ENCODE measurements around the gene NASP. TPM values are rescaled to one million over a fixed set of nuclear protein-coding genes. Genes with fewer than 3 reads are reported as not detected.

Gene NASP
- total RNA-seq, 1 experiment from 2014 or later = 514 TPM

DNA sequence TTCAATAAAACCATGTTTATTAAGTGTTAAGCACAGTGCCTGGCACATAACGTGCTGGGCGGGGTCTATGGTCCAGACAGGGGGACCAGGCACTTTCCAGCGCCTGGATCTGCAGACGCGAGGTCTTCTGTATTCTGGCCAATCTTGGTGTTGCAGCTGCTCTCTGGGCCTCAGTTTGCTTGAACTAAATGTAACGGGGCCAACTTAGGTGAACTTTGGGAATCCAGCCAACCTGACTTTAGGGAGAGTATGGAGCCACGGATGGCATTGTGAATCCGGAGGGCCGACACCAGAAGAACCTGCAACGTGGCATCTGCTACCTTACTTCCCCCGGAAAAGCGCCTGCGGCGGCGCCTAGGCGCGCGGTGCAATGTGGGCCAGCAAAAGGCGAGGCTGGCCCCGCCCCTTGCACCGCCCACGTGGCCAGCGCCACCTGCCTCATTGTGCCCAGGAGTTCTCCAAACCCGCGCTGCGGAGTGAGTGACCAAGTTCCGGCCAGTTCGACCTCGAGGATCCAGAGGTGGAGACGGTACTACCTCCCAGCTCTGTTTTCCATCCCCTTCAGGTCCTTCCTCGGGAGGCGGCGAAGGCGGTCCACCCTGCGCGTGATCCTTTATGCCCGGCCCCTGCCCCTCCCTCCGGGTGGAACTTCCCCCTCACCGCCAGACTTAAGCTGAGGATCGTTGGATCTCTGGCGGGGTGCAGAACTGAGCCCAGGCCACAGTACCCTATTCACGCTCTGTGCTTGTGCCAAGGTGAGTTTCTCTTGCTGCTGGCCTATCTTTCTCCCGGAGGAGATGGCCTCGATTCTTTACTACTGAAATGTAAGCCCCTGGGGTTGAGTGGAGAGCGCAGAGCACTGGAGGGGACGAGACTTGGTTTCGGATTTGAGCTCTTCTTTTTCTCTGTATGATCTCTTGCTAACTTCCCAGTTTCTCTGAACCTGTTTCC is 33.2 kb upstream of the NASP start, which contains the start of gene AKR1A1:
TSS of gene AKR1A1 (plus strand) at position 426 of the 951 bp plus-strand sequence. CDS start 10,969 bp downstream, outside the sequence.
- H2AFZ ChIP-seq (ENCODE audit: low read length) = no peak within 1 kb of the TSS
- H3K14ac ChIP-seq (ENCODE audit: insufficient read depth, low read length) = peak within 1 kb of the TSS; percentile 90
- no peak within 1 kb of the TSS for H2BK120ac ChIP-seq (ENCODE audit: low read depth, low read length, poor library complexity, severe bottlenecking)
- DNase-seq = peak; percentile 95
- peaks cover 7% of the 10 kb centered on the region for H3K23me2 ChIP-seq (ENCODE audit: insufficient read length, low read depth, low read length, poor library complexity, severe bottlenecking)
- no peaks in the 10 kb centered on the region for H3K9me3 ChIP-seq (ENCODE audit: control insufficient read depth, low read depth, low read length)
- peak within 1 kb of the TSS; percentile 92 for H3K4me2 ChIP-seq (ENCODE audit: insufficient read depth, insufficient read length, low read length)
- H3K18ac ChIP-seq (ENCODE audit: insufficient read length, low read depth, low read length) = peak within 1 kb of the TSS; percentile 89
- Mint-ChIP-seq H3K36me3 (ENCODE audit: insufficient read depth in 1 of 3, low read depth in 3 of 3) (peaks cover 11 to 30% (median 28%) of the 10 kb centered on the region in 3 experiments), H3K27ac (peak within 1 kb of the TSS; percentile 91 to 98 (median 97)), H3K9me3 (no peaks in the 10 kb centered on the region), H3K27me3 (ENCODE audit: low read depth) (no peaks in the 10 kb centered on the region; the same call in 1 of the 2 replicates), H3K4me1 (peaks cover 11 to 13% of the 10 kb centered on the region in 2 experiments), H3K4me3 (peak within 1 kb of the TSS; percentile 92 to 95)
- H3K9ac ChIP-seq (ENCODE audit: extremely low read depth, insufficient read length, low read length) = peak within 1 kb of the TSS; percentile 91
- no peak within 1 kb of the TSS for H4K8ac ChIP-seq (replicated peaks; ENCODE audit: insufficient read length, low read depth, low read length)
- H3K27ac ChIP-seq (ENCODE audit: insufficient read length, low read depth, low read length) = no peak within 1 kb of the TSS
- H4K91ac ChIP-seq (ENCODE audit: insufficient read length, low read depth, low read length) = no peak within 1 kb of the TSS
- H2BK12ac ChIP-seq (ENCODE audit: insufficient read length, low read depth, low read length) = no peak within 1 kb of the TSS
- no peak within 1 kb of the TSS for H3T11ph ChIP-seq (ENCODE audit: low read length)
- H3K79me2 ChIP-seq (ENCODE audit: insufficient read depth, low read length) = peaks cover 12% of the 10 kb centered on the region; the same call in 1 of the 2 replicates
- no peak within 1 kb of the TSS for H3K23ac ChIP-seq (ENCODE audit: insufficient read length, low read depth, low read length)
- H2BK15ac ChIP-seq (ENCODE audit: low read depth, low read length) = no peak within 1 kb of the TSS
- TF ChIP-seq, protein P1, sequence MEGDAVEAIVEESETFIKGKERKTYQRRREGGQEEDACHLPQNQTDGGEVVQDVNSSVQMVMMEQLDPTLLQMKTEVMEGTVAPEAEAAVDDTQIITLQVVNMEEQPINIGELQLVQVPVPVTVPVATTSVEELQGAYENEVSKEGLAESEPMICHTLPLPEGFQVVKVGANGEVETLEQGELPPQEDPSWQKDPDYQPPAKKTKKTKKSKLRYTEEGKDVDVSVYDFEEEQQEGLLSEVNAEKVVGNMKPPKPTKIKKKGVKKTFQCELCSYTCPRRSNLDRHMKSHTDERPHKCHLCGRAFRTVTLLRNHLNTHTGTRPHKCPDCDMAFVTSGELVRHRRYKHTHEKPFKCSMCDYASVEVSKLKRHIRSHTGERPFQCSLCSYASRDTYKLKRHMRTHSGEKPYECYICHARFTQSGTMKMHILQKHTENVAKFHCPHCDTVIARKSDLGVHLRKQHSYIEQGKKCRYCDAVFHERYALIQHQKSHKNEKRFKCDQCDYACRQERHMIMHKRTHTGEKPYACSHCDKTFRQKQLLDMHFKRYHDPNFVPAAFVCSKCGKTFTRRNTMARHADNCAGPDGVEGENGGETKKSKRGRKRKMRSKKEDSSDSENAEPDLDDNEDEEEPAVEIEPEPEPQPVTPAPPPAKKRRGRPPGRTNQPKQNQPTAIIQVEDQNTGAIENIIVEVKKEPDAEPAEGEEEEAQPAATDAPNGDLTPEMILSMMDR (conservative IDR thresholded peaks at IDR 0.05) = no peak
- peaks cover 2% of the 10 kb centered on the region for H4K20me1 ChIP-seq (ENCODE audit: control insufficient read depth, insufficient read depth, insufficient read length)
- no CpG with 5 or more reads among the region's 47 CpGs for WGBS (ENCODE audit: extremely low coverage, insufficient read length, low lambda C conversion rate)
- no peaks in the 10 kb centered on the region for H3K27me3 ChIP-seq (ENCODE audit: insufficient read depth, low read length)
- H4K5ac ChIP-seq (ENCODE audit: insufficient read length, low read depth, low read length) = peak within 1 kb of the TSS; percentile 43
- H2AK5ac ChIP-seq (ENCODE audit: insufficient read length, low read length) = no peak within 1 kb of the TSS
- H2BK5ac ChIP-seq (ENCODE audit: insufficient read length, low read length) = no peak within 1 kb of the TSS
- peaks cover 4% of the 10 kb centered on the region for H3K79me1 ChIP-seq (ENCODE audit: insufficient read depth, low read depth, low read length, poor library complexity, severe bottlenecking)
- H2BK20ac ChIP-seq (ENCODE audit: low read depth, low read length, poor library complexity, severe bottlenecking) = no peak within 1 kb of the TSS
- no peak within 1 kb of the TSS for H3K56ac ChIP-seq (ENCODE audit: insufficient read length, low read depth, low read length)
- H3K4ac ChIP-seq (ENCODE audit: low read depth, low read length) = no peak within 1 kb of the TSS; the same call in 1 of the 2 replicates
- H3K4me1 ChIP-seq (ENCODE audit: insufficient read depth, low read length) = peaks cover 3% of the 10 kb centered on the region

Measured in H9 (cell line).